HG03565 (cell line): ENCODE data around the gene WDR47.

Source experiments
- ATAC-seq: cut with Tn5 transposase; IDR thresholded peaks from one replicate; pipeline ENCODE4 v1.9.1; 2021; ENCODE audit warnings: mild to moderate bottlenecking, moderate library complexity; ENCODE audit not compliant: unreplicated experiment

The WDR47 gene

DNA sequence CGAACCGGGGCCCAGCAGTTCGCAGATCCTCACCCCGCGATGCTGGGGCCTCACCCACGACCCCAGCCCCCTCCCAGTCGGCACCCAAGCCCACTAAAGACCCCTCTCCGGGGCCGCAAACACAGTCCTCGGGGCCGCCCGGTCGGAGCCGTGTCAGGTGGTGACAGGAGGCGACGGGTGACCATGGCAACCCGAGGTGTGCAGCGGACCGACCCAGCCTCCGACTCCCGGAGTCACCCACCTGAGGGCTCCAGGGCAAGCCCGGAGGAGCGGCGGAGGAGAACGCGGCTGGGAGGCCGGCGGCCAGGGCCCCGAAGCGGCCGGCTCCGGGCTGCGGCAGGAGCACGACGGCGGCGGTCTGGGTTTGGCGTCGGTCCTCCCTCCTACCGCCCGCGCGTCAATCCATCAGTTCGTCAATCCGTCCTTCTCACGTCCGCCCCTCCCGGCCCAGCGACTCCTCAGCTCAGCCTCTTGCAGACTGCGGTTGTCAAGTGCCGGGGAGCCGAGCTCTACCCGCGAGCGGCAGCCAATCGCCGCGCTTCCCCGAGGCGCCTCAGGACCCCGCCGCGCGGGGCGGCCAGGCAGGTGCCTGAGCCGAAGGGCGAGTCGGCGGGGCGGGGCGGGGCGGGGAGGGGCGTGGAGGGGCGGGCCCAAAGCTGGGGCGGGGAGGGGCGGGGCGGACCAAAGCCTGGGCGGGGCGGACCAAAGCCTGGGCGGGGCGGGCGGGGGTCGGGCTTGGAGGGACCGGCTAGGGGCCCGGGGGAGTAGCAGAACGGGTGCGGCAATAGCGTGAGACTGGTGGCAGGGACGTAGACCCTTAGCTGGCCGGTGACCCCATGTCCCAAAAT, at the start of gene WDR47:
Gene WDR47 (minus strand): TSS at position 482 of the 848 bp plus-strand sequence. CDS start 18,590 bp downstream, outside the sequence.
- ATAC-seq, result peak; percentile 93

- ATAC-seq, result peak; percentile 19
Observed at GRCh38 chr1:109091078-109091838, 49.4 kb upstream of the WDR47 start.

DNA sequence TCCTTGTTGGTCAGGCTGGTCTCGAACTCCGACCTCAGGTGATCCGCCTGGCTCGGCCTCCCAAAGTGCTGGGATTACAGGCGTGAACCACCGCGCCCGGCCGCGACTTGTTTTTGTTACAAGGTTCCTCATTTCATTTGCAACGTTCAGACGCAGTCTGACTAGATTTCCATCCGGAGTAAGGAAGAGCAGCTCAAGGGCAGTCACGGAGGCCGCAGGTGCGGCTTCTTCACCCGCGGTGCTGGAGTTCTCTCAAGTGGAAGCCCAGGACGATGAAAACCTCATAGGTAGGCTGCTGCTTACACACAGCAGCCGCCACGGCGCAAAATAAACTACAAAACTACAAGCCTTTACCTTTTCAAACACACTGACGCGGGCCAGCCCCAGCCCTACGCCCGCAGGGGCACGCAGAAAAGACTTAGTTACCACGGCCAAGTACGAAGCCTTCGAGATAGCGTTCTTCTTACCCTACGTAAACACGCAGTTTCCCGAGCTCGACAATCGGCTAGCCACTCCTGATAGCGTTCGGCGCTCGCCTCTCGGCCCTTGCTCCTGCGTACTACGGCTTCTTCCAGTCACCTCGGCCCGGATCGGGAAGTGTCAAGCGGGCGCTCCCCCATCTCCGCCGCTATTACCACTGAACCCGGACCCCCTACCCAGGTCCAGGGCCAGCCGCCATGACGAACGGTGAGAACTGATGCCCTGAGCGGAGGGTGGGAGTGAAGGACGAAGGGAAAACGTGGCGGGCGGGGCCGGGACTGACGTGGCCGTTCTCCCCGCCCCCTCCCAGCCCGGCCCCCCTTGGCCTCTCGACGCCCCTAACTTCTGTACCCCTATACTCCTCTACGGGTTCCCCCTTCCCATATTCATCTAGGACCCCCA, 48.5 kb upstream of the WDR47 start, which contains the start of gene TMEM167B:
Gene TMEM167B (plus strand): TSS at position 569 of the 882 bp plus-strand sequence. CDS start 109 bp downstream, at position 678.
- ATAC-seq, result peak; percentile 84

DNA sequence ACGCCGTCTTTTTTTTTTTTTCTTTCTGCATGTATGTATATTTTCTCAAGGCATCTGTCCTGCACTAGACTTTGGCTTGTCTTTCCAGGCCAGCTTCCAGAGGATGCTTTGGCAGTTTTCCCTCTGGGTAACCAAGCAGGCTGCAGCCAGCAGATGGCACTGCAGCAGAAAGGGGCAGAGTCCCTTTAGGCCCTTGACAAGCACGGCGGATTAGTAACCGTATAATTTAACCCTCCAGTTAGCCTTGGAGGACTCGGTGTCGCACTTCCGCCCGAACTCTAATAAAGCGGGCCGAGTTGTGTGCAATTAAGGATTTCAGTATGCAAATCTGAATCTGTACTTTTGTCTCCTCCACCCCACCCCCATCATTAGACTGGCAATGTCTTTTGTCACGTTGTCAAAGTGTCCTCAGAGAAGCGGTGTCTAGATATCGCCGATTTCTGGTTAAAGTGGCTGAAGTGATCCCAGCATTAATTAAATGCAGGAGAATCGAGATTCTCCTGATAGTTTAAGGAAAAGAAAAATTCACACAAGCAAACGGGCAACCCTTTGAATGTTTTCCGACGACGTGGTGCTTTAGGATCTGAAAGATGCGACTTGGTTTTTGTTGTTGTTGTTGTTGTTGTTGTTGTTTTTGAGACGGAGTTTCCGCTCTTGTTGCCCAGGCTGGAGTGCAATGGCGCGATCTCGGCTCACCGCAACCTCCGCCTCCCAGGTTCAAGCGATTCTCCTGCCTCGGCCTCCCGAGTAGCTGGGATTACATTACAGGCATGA, 47.5 kb upstream of the WDR47 start:
- ATAC-seq, result no peak

DNA sequence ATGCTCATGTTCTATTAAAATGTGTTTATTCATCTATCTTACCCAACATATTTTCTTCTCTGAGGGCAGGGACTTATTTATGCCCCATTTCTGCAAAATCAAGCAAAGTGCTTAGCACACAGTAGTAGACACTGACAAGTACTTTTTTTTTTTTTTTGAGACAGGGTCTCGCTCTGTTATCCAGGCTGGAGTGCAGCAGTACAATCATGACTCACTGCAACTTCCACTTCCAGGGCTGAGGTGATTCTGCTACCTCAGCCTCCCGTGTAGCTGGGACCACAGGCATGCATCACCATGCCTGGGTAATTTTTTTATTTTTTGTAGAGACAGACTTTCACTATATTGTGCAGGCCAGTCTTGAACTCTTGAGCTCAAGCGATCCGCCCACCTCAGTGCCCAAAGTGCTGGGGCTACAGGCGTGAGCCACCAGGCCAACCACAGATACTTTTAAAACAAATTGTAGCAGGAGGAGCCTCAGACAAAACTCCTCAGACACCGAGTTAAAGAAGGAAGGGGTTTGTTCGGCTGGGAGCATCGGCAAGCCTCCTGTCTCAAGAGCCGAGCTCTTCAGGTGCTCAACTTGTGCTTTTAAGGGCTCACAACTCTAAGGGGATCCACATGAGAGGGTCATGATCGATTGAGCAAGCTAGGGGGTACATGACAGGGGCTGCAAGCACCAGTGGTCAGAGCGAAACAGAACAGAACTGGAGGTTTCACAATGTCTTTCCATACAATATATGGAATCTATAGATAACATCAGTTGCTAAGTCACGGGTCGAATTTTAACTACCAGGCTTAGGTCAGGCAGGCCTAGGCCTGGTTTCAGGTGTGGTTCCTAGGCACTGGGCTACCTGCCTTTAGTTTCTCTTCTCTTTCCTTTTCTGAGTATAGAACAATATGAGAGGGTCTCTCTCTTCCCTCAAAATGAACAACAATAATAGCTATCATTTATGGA, 42.9 kb upstream of the WDR47 start:
- no peak for ATAC-seq

GRCh38 chr1:109083923-109084322, 42.0 kb upstream of the WDR47 start:
- ATAC-seq, result no peak

DNA sequence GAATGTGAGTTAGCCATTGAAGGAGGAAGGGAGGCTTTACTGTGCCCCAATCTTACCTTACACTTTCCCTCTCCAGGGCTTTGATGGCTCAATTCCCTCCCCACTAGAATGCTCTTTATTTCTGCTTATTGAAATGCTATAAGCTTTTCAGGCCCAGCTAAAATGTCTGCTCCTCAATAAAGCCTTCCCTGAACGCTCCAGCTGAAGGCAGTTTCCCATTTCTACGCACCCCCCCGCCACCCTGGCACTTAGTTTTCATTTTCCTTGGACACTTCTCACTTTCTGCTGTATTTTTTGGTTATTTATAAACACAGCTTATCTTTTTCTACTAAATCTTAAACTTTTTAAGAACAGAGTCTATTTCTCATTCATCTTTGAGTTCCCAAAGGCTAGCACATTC, 41.6 kb upstream of the WDR47 start:
- ATAC-seq, result no peak

- ATAC-seq, result no peak
Observed at GRCh38 chr1:109080441-109081082, 38.7 kb upstream of the WDR47 start.

DNA sequence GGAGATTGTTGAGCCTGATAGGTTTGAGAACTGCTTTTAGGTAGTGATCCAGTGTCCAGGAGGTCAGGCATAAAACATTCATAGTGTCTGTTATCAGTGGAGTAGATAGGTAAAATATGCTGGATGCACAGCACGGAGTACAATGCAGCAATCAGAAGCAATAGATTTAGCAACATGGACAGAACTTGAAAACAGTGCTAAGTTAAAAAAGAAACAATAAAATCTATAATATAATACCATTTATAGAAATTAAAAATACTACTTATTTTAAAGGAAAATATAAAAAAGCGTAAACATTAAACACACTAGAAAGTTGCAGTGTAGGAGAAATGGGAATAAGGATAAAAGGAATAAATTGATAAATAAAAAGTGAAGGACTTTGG, 37.3 kb upstream of the WDR47 start:
- no peak for ATAC-seq

DNA sequence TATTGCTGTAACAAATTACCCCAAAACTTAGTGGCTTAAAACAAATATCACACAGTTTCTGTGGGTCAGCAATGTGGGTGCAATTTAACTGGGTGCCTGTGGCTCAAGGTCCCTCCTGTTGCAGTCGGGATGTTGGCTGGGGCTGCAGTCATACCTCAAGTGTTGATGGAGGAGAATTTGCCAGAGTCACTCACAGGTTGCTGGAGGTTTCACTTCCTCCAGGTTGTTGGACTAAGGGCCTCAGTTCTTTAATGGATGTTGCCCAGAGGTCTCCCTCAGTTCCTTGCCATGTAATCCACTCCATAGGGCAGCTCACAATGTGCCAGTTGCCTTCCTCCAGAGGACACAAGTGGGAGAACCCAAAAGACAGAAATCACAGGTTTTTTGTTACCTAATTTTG, 36.4 kb upstream of the WDR47 start:
- no peak for ATAC-seq

DNA sequence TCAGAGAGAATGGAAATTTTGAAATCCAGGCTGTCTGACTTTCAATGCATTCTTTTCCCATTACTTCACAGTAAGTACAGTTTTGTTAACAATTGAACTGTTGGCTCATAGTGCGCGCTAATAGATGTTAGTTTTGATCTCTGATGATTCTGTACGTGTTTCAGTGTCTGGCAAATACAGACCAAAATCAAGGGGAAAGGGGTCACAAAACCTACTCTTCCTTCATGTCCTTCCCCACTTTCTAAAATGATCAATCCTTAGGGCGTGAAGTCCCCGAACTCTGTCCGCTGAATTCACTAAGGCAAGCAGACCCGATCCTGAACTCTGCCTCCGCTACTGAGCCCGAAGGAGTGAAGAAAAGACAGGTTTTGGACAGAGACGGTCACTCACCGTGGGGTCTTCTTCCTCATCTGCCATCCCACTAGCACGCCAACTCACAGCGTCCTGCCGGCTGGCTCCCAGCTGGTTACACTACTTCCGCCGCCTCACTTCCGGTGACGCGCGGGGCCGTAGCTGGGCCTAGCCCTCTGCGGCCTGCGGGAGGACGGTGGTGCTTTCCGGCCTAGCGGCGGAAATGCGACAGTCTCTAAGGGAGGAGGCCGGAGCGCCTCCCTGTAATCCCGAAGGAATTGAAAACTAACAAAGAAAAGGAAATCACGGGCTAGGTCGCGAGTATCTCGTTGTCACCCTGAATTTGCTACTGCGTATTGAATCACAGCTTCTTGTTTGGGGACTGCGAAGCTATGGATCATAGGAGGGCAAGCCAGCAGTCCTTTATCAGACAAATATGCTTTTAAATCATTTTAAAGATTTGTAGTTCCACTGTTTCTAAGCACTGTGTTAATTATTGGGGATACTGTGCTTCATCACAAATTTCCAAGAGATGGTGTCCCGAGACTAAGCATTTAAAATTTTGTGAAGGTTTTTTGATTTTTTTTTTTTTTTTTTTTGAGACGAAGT, 33.9 kb upstream of the WDR47 start, which contains the start of gene TAF13:
Gene TAF13 (minus strand): TSS at position 473 of the 960 bp plus-strand sequence. CDS start 56 bp downstream, at position 417.
- peak; percentile 98 for ATAC-seq

GRCh38 chr1:109069294-109069693, 27.4 kb upstream of the WDR47 start:
- no peak for ATAC-seq

GRCh38 chr1:109067883-109068282, 26.0 kb upstream of the WDR47 start:
- no peak for ATAC-seq

- no peak for ATAC-seq
Observed at GRCh38 chr1:109065137-109065536, 23.2 kb upstream of the WDR47 start.

DNA sequence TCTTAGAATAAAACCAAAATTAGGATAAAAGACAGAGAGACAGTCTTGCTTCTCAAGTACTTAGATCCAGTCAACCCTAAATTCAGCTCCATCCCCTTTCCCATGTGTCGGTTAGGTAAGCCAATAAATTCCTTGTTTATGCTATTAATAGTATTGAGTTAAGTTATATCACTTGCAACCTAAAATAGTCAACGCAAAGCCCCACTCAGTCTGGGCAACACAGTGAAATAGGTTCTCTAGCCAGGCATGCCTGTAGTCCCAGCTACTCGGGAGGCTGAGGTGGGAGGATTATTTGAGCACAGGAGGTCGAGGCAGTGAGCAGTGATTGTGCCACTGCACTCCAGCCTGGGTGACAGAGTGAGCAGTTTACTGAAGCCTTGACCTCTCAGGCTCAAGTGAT, 19.3 kb upstream of the WDR47 start:
- ATAC-seq, result no peak

DNA sequence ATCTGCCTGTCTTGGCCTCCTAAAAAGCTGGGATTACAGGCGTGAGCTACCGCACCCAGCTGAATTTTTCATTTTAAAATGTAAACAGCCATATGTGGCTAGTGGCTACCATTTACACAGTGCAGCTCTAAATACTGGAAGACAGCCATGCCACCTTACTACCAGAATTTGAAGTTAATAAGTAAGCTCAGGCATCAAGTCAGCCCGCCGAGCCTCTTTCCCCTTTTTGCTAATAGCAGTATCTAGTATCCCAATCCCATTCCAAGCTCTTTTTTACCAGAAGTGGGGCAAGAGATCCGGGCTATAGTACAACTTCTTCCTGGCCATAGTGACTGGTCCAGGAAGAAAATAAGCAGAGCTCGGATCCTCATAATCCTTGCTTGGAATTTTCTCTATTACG, 18.8 kb upstream of the WDR47 start:
- ATAC-seq, result no peak

GRCh38 chr1:109059026-109059425, 17.1 kb upstream of the WDR47 start:
- ATAC-seq, result no peak
